HepG2 (cell line): ENCODE measurements around the gene GLB1L3. TPM values are rescaled to one million over a fixed set of nuclear protein-coding genes. Genes with fewer than 3 reads are reported as not detected.

Experiments
- FOXO1 ChIP-seq: sonication (generic); formaldehyde crosslinking; IDR thresholded peaks from 2 replicates; pipeline ENCODE4 v1.4.0; 2020; ENCODE audit warnings: missing genetic modification reagents
- GZF1 ChIP-seq: sonication (generic); formaldehyde crosslinking; IDR thresholded peaks from 2 replicates; pipeline ENCODE4 v1.5.1; 2020; ENCODE audit warnings: mild to moderate bottlenecking, missing genetic modification reagents
- POGK ChIP-seq: sonication (generic); formaldehyde crosslinking; conservative IDR thresholded peaks from 2 replicates; pipeline ENCODE4 v1.8.0; 2022; ENCODE audit warnings: mild to moderate bottlenecking, moderate library complexity, missing genetic modification reagents
- RFXANK ChIP-seq: IDR thresholded peaks from 2 replicates; pipeline ENCODE4 v1.6.1; 2016
- ZNF138 ChIP-seq: sonication (generic); formaldehyde crosslinking; IDR thresholded peaks from 2 replicates; pipeline ENCODE4 v1.5.0; 2020; ENCODE audit warnings: mild to moderate bottlenecking, low read depth, missing genetic modification reagents
- ZNF142 ChIP-seq: sonication (generic); formaldehyde crosslinking; IDR thresholded peaks from 2 replicates; pipeline ENCODE4 v1.4.0; 2020; ENCODE audit warnings: missing genetic modification reagents
- ZNF644 ChIP-seq: IDR thresholded peaks from 2 replicates; pipeline ENCODE4 v1.6.1; 2016; ENCODE audit warnings: low read depth
- polyA plus RNA-seq, 8 experiments: library from polyadenylated mRNA; depleted of rRNA in 3 of 8; stranded (reverse) in 7 of 8; unstranded in 1 of 8; fragments of >200 nt; fragmentation: Illumina TruSeq in 4 of 8; extraction: Trizol in 4 of 8; gene quantifications; 2 replicates each; pipeline versions ENCODE4 v1.2.1 to v1.2.3, GENCODE V29; 2011 to 2016; ENCODE audit warnings: low read depth in 4 of 8, missing spikeins in 1 of 8, mixed read lengths in 1 of 8; ENCODE audit not compliant: insufficient read depth in 1 of 8
- total RNA-seq, 5 experiments: library from RNA; depleted of rRNA; stranded (reverse); fragments of >200 nt; fragmentation: Illumina TruSeq; extraction: Trizol; gene quantifications; 2 replicates each; pipeline ENCODE4 v1.2.3, GENCODE V29; 2016; ENCODE audit warnings: low read depth in 1 of 5

GLB1L3 gene
- total and polyA plus RNA-seq, 2 of the 13 experiments (the other 11 are each of a cell fraction or from before 2014, with no cell fraction given): not detected

GRCh38 chr11:134246100-134246499, 30.1 kb upstream of the GLB1L3 start (continued):
- TF ChIP-seq ZNF142 (CRISPR knock-in tag) (no peak), GZF1 (CRISPR knock-in tag) (no peak), ZNF644 (no peak), ZNF138 (no peak), FOXO1 (CRISPR knock-in tag) (no peak), RFXANK (no peak), POGK (CRISPR knock-in tag) (no peak)
- TF ChIP-seq, all 625 proteins: peak for 0
